Neural cell (in vitro differentiated cells): Measurements from ENCODE around the gene PCDH1. TPM values are rescaled to one million over a fixed set of nuclear protein-coding genes. Genes with fewer than 3 reads are reported as not detected.

ENCODE experiments used
- H2AFZ ChIP-seq: fragments of 200-600, 300-800 bp; sonication (generic), shearing (Covaris generic); 2 replicates; pipeline ENCODE4 v1.6.0; 2014; ENCODE audit warnings: low read depth, mild to moderate bottlenecking, antibody characterized with exemption, low read length, moderate library complexity
- H3F3A ChIP-seq: fragments of 200-600 bp; shearing (Covaris generic); 2 replicates; pipeline ENCODE4 v1.6.1; 2016; ENCODE audit warnings: mild to moderate bottlenecking, moderate library complexity, mixed read lengths, antibody characterized with exemption, low read length; ENCODE audit not compliant: insufficient read depth, poor library complexity, severe bottlenecking
- H3K27ac ChIP-seq: fragments of 200-600, 300-800 bp; sonication (generic), shearing (Covaris generic); 2 replicates; pipeline ENCODE4 v1.5.1; 2014; ENCODE audit warnings: mild to moderate bottlenecking, low read length, moderate library complexity
- H3K27me3 ChIP-seq: fragments of 300-800, 200-600 bp; sonication (generic), shearing (Covaris generic); 2 replicates; pipeline ENCODE4 v1.6.0; 2014; ENCODE audit warnings: mild to moderate bottlenecking, low read depth, low read length, moderate library complexity; ENCODE audit not compliant: insufficient read depth
- H3K36me3 ChIP-seq: fragments of 300-800, 200-600 bp; sonication (generic), shearing (Covaris generic); 2 replicates; pipeline ENCODE4 v1.5.1; 2014; ENCODE audit warnings: mild to moderate bottlenecking, antibody characterized with exemption, low read length, moderate library complexity; ENCODE audit not compliant: insufficient read depth
- H3K4me2 ChIP-seq: fragments of 300-800, 200-600 bp; sonication (generic), shearing (Covaris generic); 2 replicates; pipeline ENCODE4 v1.6.0; 2014; ENCODE audit warnings: mild to moderate bottlenecking, low read length
- H3K4me3 ChIP-seq: fragments of 300-800, 200-600 bp; sonication (generic), shearing (Covaris generic); 2 replicates; pipeline ENCODE4 v1.5.1; 2014; ENCODE audit warnings: mild to moderate bottlenecking, low read length, moderate library complexity
- H3K79me2 ChIP-seq: fragments of 200-600 bp; shearing (Covaris generic); replicated peaks from 2 replicates; pipeline ENCODE4 v1.6.0; 2014; ENCODE audit warnings: mild to moderate bottlenecking, low read length, moderate library complexity; ENCODE audit not compliant: insufficient read depth
- H3K9ac ChIP-seq: fragments of 300-800, 200-600 bp; sonication (generic), shearing (Covaris generic); 2 replicates; pipeline ENCODE4 v1.6.1; 2016; ENCODE audit warnings: mild to moderate bottlenecking, low read length, mixed read lengths
- H3K9me2 ChIP-seq: fragments of 200-600 bp; shearing (Covaris generic); 2 replicates; pipeline ENCODE4 v1.6.1; 2016; ENCODE audit warnings: mild to moderate bottlenecking, low read length, mixed read lengths; ENCODE audit not compliant: insufficient read depth
- H3K9me3 ChIP-seq: fragments of 200-600, 300-800 bp; sonication (generic), shearing (Covaris generic); 2 replicates; pipeline ENCODE4 v1.6.1; 2016; ENCODE audit warnings: mild to moderate bottlenecking, mixed run types, low read length, moderate library complexity, mixed read lengths
- H4K20me1 ChIP-seq: fragments of 200-600 bp; shearing (Covaris generic); 2 replicates; pipeline ENCODE4 v1.6.1; 2016; ENCODE audit warnings: mild to moderate bottlenecking, mixed run types; ENCODE audit not compliant: insufficient read depth
- EP300 ChIP-seq: fragments of 450-650 bp; conservative IDR thresholded peaks from 2 replicates; pipeline ENCODE4 v1.6.1; 2014; ENCODE audit warnings: antibody characterized with exemption, mild to moderate bottlenecking, moderate library complexity; ENCODE audit not compliant: poor library complexity, severe bottlenecking
- EZH2 ChIP-seq: fragments of 200-600, 300-800 bp; shearing (Covaris generic), sonication (generic); IDR thresholded peaks from 2 replicates; pipeline ENCODE4 v1.6.1; 2014; ENCODE audit warnings: antibody characterized with exemption, low read length, borderline replicate concordance, mild to moderate bottlenecking; ENCODE audit not compliant: insufficient read depth, poor library complexity, severe bottlenecking
- MXI1 ChIP-seq: fragments of 450-650 bp; conservative IDR thresholded peaks from 2 replicates; pipeline ENCODE4 v1.6.1; 2014; ENCODE audit warnings: antibody characterized with exemption, mild to moderate bottlenecking; ENCODE audit not compliant: poor library complexity, severe bottlenecking
- POLR2AphosphoS5 ChIP-seq: IDR thresholded peaks from 2 replicates; pipeline ENCODE4 v1.6.1; 2012
- RAD21 ChIP-seq: fragments of 450-650 bp; conservative IDR thresholded peaks from 2 replicates; pipeline ENCODE4 v1.6.1; 2014; ENCODE audit warnings: antibody characterized with exemption, mild to moderate bottlenecking, moderate library complexity
- SMC3 ChIP-seq: fragments of 450-650 bp; conservative IDR thresholded peaks from 2 replicates; pipeline ENCODE4 v1.6.1; 2014; ENCODE audit warnings: antibody characterized with exemption, mild to moderate bottlenecking, moderate library complexity; ENCODE audit not compliant: poor library complexity
- TAF1 ChIP-seq: IDR thresholded peaks from 2 replicates; pipeline ENCODE4 v1.6.1; 2012; ENCODE audit warnings: low read depth
- polyA plus RNA-seq: library from polyadenylated mRNA; depleted of rRNA; stranded (reverse); fragments of >200 nt; gene quantifications from 2 replicates; pipeline ENCODE4 v1.2.3, GENCODE V29; 2014
- TF ChIP-seq, protein P1 (sequence below): IDR thresholded peaks from 2 replicates; pipeline ENCODE4 v1.6.1; 2012; ENCODE audit warnings: borderline replicate concordance
- TF ChIP-seq, protein P2 (sequence below): fragments of 450-650 bp; IDR thresholded peaks from 2 replicates; pipeline ENCODE4 v1.5.1; 2014; ENCODE audit warnings: antibody characterized with exemption, mild to moderate bottlenecking, moderate library complexity; ENCODE audit not compliant: poor library complexity, severe bottlenecking

PCDH1 gene
- polyA plus RNA-seq, 1 donor from 2014 or later = 13.9 TPM

DNA sequence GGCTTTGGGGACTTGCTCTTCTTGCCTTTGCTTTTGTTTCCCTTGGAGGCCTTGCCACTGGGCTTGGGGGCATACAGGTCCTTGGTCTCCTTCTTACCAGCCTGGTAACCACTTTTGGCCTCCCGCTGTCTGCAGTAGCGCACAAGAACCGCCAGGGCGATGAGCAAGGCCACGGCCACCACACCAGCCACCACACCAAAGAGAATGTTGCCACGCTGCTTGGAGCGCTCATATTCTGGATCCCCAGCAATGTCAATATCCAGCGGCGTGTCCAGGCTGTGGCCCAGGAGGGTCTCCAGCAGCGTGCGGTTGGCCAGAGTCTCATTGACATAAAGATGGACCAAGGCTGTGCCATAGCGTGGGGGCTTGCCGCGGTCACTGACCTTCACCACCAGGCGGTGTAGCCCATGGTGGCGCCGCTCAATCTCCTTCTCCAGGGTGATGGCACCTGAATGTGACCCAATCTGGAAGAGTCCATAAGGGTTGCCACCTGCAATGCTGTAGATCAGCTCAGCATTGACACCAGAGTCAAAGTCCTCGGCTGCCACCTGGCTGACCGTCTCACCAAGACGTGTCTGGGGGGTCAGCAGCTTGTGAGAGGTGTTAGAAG, 14.5 kb downstream of the PCDH1 start:
- Histone ChIP-seq H4K20me1 (peaks cover 24% of the 10 kb centered on the region), H3K27ac (no peak overlapping the region), H3K9me2 (no peaks in the 10 kb centered on the region), H3F3A (no peaks in the 10 kb centered on the region), H3K27me3 (no peaks in the 10 kb centered on the region), H3K9ac (no peak overlapping the region), H3K4me3 (no peak overlapping the region), H2AFZ (no peak overlapping the region), H3K9me3 (no peaks in the 10 kb centered on the region), H3K79me2 (peaks cover 10% of the 10 kb centered on the region), H3K4me2 (no peak overlapping the region), H3K36me3 (no peaks in the 10 kb centered on the region)
- TF ChIP-seq EZH2 (no peak), SMC3 (no peak), MXI1 (no peak)

DNA sequence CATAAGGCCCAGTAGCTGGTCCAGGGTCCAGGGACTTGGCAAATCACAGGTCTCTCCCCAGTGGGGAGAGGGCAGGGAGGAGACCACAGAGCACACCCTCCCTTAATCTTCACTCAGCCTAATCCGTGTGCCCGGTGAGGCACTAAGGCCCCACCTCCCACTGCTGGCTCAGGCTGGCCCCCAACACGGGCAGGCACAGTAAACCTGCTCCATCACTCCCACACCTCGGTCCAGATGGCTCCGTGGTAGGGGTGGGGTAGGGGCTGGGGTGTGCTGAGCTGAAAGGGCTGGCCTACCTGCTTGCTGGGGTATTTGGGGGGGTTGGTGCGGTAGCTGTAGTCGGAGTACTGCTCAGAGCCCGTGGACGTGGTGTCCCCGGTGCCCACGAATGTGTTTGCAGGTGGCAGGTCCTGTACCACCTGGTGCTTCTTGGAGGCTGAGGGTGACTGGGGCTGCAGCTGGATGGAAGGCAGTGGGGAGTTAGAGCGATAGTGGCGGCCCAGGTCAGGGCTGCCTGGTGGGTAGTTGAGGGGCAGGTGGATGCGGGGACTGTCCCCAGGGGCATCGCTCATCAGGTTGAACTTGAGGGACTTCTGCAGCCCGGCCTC, 15.2 kb downstream of the PCDH1 start:
- H3K27ac ChIP-seq = no peak overlapping the region
- H3F3A ChIP-seq = no peaks in the 10 kb centered on the region
- H3K27me3 ChIP-seq = no peaks in the 10 kb centered on the region
- H3K9ac ChIP-seq = no peak overlapping the region
- H3K79me2 ChIP-seq = peaks cover 9% of the 10 kb centered on the region
- TF ChIP-seq SMC3 (no peak), MXI1 (no peak), EZH2 (no peak), EP300 (no peak), RAD21 (no peak), POLR2AphosphoS5 (no peak), TAF1 (no peak)
- TF ChIP-seq, protein P1, sequence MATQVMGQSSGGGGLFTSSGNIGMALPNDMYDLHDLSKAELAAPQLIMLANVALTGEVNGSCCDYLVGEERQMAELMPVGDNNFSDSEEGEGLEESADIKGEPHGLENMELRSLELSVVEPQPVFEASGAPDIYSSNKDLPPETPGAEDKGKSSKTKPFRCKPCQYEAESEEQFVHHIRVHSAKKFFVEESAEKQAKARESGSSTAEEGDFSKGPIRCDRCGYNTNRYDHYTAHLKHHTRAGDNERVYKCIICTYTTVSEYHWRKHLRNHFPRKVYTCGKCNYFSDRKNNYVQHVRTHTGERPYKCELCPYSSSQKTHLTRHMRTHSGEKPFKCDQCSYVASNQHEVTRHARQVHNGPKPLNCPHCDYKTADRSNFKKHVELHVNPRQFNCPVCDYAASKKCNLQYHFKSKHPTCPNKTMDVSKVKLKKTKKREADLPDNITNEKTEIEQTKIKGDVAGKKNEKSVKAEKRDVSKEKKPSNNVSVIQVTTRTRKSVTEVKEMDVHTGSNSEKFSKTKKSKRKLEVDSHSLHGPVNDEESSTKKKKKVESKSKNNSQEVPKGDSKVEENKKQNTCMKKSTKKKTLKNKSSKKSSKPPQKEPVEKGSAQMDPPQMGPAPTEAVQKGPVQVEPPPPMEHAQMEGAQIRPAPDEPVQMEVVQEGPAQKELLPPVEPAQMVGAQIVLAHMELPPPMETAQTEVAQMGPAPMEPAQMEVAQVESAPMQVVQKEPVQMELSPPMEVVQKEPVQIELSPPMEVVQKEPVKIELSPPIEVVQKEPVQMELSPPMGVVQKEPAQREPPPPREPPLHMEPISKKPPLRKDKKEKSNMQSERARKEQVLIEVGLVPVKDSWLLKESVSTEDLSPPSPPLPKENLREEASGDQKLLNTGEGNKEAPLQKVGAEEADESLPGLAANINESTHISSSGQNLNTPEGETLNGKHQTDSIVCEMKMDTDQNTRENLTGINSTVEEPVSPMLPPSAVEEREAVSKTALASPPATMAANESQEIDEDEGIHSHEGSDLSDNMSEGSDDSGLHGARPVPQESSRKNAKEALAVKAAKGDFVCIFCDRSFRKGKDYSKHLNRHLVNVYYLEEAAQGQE = no peak
- TF ChIP-seq, protein P2, sequence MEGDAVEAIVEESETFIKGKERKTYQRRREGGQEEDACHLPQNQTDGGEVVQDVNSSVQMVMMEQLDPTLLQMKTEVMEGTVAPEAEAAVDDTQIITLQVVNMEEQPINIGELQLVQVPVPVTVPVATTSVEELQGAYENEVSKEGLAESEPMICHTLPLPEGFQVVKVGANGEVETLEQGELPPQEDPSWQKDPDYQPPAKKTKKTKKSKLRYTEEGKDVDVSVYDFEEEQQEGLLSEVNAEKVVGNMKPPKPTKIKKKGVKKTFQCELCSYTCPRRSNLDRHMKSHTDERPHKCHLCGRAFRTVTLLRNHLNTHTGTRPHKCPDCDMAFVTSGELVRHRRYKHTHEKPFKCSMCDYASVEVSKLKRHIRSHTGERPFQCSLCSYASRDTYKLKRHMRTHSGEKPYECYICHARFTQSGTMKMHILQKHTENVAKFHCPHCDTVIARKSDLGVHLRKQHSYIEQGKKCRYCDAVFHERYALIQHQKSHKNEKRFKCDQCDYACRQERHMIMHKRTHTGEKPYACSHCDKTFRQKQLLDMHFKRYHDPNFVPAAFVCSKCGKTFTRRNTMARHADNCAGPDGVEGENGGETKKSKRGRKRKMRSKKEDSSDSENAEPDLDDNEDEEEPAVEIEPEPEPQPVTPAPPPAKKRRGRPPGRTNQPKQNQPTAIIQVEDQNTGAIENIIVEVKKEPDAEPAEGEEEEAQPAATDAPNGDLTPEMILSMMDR = no peak
- no peak overlapping the region for H2AFZ ChIP-seq
- H3K9me3 ChIP-seq = no peaks in the 10 kb centered on the region
- H3K4me2 ChIP-seq = no peak overlapping the region
- H3K36me3 ChIP-seq = no peaks in the 10 kb centered on the region
- H4K20me1 ChIP-seq = peaks cover 22% of the 10 kb centered on the region
- H3K9me2 ChIP-seq = no peaks in the 10 kb centered on the region
- no peak overlapping the region for H3K4me3 ChIP-seq
